ENCODE data around the gene SPAG16.

DNA sequence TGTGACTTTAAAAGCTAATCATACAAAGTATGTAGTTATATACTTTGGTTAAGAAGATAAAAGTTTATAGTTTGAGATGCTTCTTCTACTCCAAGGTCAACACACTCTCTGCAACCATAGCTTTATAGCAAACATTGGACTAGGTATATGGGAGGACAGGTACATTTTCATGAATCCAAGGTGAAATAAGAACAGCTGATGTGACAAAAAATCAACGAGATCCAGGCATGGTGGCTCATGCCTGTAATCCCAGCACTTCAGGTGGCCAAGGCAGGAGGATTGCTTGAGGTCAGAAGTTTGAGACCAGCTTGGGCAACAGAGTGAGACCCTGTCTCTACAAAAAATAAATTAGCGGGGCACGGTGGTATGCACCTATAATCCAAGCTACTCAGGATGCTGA, 963.3 kb downstream of the SPAG16 start:
- TF ChIP-seq, protein P1, sequence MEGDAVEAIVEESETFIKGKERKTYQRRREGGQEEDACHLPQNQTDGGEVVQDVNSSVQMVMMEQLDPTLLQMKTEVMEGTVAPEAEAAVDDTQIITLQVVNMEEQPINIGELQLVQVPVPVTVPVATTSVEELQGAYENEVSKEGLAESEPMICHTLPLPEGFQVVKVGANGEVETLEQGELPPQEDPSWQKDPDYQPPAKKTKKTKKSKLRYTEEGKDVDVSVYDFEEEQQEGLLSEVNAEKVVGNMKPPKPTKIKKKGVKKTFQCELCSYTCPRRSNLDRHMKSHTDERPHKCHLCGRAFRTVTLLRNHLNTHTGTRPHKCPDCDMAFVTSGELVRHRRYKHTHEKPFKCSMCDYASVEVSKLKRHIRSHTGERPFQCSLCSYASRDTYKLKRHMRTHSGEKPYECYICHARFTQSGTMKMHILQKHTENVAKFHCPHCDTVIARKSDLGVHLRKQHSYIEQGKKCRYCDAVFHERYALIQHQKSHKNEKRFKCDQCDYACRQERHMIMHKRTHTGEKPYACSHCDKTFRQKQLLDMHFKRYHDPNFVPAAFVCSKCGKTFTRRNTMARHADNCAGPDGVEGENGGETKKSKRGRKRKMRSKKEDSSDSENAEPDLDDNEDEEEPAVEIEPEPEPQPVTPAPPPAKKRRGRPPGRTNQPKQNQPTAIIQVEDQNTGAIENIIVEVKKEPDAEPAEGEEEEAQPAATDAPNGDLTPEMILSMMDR (IDR thresholded peaks at IDR 0.05): no peak
- TF ChIP-seq POLR2A (IDR thresholded peaks at IDR 0.05): no peak

Measured in heart left ventricle (tissue), 13 donors.